Colonic mucosa (tissue), 4 donors: ENCODE data around the gene PRPF40A. TPM values are rescaled to one million over a fixed set of nuclear protein-coding genes. Genes with fewer than 3 reads are reported as not detected.

Experiments used
- DNase-seq: peaks from one replicate; pipeline ENCODE4 v3.0.0-alpha.2; 2020
- H3K27ac ChIP-seq: fragments of 200-600 bp; one replicate; pipeline ENCODE4 v1.8.0; 2021
- H3K27me3 ChIP-seq: fragments of 200-600 bp; one replicate; pipeline ENCODE4 v1.8.0; 2021
- H3K36me3 ChIP-seq: fragments of 200-600 bp; one replicate; pipeline ENCODE4 v1.8.0; 2021
- H3K4me1 ChIP-seq: fragments of 200-600 bp; one replicate; pipeline ENCODE4 v1.8.0; 2021; ENCODE audit warnings: mild to moderate bottlenecking
- H3K4me3 ChIP-seq: fragments of 200-600 bp; one replicate; pipeline ENCODE4 v1.8.0; 2021
- H3K9ac ChIP-seq, 2 donors: one replicate each; pipeline ENCODE4 v1.7.0; 2013; ENCODE audit warnings: control low read depth in 2 of 2, low read depth in 2 of 2, low read length in 2 of 2
- H3K9me3 ChIP-seq: fragments of 200-600 bp; one replicate; pipeline ENCODE4 v1.8.0; 2021
- CTCF ChIP-seq: fragments of 200-600 bp; IDR thresholded peaks from one replicate; pipeline ENCODE4 v1.8.0; 2022; ENCODE audit warnings: antibody characterized with exemption, mild to moderate bottlenecking
- intact Hi-C: fragments of 100-400 bp; cut with DNase I; formaldehyde crosslinking; loops from one replicate; pipeline ENCODE4 v1.14.1; 2022
- total RNA-seq, 2 donors: library from RNA; stranded (reverse); fragmentation: NEBNext Ultra II Directional in 1 of 2; extraction: Animal tissue kit (Norgen Biotek cat#: 25700) in 1 of 2; gene quantifications; one replicate each; pipeline ENCODE4 v1.2.1, GENCODE V29; 2021
- donor health status: healthy.
- donor health status: DM: no; HTN: no; CAD: no.
- donor health status: DM: no; HTN: no; CAD: no.

PRPF40A gene
- total RNA-seq, 2 donors from 2014 or later: 103 to 115 TPM

DNA sequence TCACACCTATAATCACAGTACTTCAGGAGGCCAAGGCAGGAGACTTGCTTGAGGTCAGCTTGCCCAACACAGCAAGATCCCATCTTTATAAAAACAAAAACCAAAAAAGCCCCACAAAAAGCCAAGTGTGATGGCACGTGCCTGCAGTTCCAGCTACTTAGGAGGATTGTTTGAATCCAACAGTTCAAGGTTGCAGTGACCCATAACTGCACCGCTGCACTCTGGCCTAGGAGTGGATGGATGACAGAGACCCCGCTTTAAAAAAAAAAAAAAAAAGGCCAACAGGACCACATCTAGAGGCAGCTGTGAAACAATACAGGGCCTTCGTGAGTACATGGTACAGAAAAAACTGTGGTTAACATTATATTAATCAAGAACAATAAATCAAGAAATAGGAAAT lies 56.2 kb downstream of the PRPF40A start:
- Histone ChIP-seq H3K27ac (no peak overlapping the region), H3K9ac (no peak overlapping the region), H3K4me3 (no peak overlapping the region), H3K9me3 (no peaks in the 10 kb centered on the region), H3K36me3 (no peaks in the 10 kb centered on the region), H3K27me3 (no peaks in the 10 kb centered on the region), H3K4me1 (no peaks in the 10 kb centered on the region)
- intact Hi-C loops: no loop called here
- no peak for TF ChIP-seq CTCF
- no peak for DNase-seq

DNA sequence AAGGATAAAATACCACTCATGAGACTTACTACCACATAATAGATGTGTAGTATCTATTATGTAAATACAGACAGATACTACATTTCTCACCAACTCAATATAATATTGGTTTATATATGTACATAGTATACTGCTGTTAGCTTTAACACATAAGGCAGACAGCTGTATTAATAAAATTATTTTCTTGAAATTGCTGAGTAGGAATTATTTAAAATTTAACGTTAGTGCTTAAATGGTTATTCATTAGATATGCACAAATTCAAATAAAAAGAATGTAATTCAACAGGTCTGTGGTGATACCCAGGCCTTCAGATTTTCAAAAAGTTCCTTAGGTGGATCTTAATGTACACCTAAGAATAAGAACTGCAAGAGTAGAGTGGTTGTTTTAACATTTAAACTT lies 59.0 kb downstream of the PRPF40A start:
- Histone ChIP-seq H3K4me3 (no peak overlapping the region), H3K9ac (no peak overlapping the region), H3K4me1 (no peaks in the 10 kb centered on the region), H3K36me3 (no peaks in the 10 kb centered on the region), H3K9me3 (no peaks in the 10 kb centered on the region), H3K27ac (no peak overlapping the region), H3K27me3 (no peaks in the 10 kb centered on the region)
- no peak for DNase-seq
- TF ChIP-seq CTCF: no peak
- intact Hi-C loops: no loop called here

DNA sequence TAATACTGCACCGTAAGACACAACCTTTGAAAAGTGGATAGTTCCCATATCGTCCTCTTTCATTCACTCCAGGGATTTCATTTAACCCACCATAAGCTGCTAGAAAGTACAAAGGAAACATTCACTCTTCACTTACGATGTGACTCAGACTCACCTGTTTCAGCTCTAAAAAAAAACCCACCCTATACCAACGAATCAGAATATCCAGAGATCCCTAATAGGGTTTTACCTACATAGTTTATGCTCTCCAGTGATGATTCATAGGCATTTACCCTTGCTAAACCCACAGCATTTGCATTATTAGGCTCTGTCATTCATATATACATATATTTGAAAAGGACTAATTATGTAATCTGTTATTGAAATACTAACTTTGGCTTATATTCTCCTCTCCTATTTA lies 60.2 kb downstream of the PRPF40A start:
- Histone ChIP-seq H3K9ac (no peak overlapping the region), H3K4me1 (no peaks in the 10 kb centered on the region), H3K9me3 (no peaks in the 10 kb centered on the region), H3K36me3 (no peaks in the 10 kb centered on the region), H3K4me3 (no peak overlapping the region), H3K27me3 (no peaks in the 10 kb centered on the region), H3K27ac (no peak overlapping the region)
- no peak for TF ChIP-seq CTCF
- intact Hi-C loops: no loop called here
- no peak for DNase-seq

DNA sequence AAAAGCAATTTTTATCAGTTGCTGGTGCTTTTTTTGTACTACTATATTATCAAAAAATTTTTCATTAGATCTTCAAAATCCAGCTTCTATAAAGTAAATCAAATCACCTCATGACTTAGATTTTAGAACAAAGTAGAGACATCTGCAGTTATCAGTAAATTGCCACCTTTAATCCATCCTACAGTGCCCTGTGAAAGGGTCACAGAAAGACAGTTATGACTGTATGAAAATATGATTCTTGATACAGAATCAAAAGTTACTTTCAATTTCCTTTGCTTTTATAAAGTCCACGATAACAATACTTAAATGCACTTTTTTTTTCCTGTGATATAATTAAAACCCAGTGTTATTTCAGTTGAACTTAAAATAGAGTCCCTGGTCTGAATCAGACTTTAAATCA lies 61.4 kb downstream of the PRPF40A start:
- no peaks in the 10 kb centered on the region for H3K36me3 ChIP-seq
- no peak overlapping the region for H3K9ac ChIP-seq
- intact Hi-C loops: no loop called here
- H3K27me3 ChIP-seq: no peaks in the 10 kb centered on the region
- TF ChIP-seq CTCF: no peak
- H3K27ac ChIP-seq: no peak overlapping the region
- no peaks in the 10 kb centered on the region for H3K9me3 ChIP-seq
- H3K4me3 ChIP-seq: no peak overlapping the region
- DNase-seq: no peak
- no peaks in the 10 kb centered on the region for H3K4me1 ChIP-seq

- H3K4me3 ChIP-seq: no peak overlapping the region
- no peak for TF ChIP-seq CTCF
- no peaks in the 10 kb centered on the region for H3K36me3 ChIP-seq
Observed at GRCh38 chr2:152651834-152652233, 65.4 kb downstream of the PRPF40A start.

More at GRCh38 chr2:152651834-152652233, 65.4 kb downstream of the PRPF40A start:
- no peak overlapping the region for H3K27ac ChIP-seq
- intact Hi-C loops: no loop called here
- DNase-seq: no peak
- no peaks in the 10 kb centered on the region for H3K9me3 ChIP-seq
- no peaks in the 10 kb centered on the region for H3K4me1 ChIP-seq
- no peaks in the 10 kb centered on the region for H3K27me3 ChIP-seq
- H3K9ac ChIP-seq: no peak overlapping the region
